ENCODE data around the gene FIGNL1.

Gene FIGNL1

DNA sequence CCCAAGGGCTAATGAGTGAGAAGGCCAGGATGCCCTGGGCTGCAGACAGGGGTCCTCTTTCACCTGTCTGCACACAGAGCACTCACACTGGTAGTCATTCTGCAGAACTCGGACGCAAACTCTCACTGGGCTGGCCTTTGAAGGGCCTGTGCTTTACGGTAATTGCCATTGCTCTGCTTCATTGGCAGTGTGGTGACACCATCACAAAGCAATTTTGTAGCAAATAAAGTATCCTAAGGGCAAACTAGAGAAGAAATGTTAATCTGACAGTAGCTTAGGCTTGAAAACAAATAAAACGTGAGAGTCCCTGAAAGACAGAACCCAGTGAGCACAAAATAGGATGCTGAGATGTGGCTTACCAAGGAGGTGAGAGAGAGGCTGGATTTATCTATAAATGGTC is 30.6 kb upstream of the FIGNL1 start:
- no peak for DNase-seq (ENCODE audit: low read depth)
- TF ChIP-seq, protein P1, sequence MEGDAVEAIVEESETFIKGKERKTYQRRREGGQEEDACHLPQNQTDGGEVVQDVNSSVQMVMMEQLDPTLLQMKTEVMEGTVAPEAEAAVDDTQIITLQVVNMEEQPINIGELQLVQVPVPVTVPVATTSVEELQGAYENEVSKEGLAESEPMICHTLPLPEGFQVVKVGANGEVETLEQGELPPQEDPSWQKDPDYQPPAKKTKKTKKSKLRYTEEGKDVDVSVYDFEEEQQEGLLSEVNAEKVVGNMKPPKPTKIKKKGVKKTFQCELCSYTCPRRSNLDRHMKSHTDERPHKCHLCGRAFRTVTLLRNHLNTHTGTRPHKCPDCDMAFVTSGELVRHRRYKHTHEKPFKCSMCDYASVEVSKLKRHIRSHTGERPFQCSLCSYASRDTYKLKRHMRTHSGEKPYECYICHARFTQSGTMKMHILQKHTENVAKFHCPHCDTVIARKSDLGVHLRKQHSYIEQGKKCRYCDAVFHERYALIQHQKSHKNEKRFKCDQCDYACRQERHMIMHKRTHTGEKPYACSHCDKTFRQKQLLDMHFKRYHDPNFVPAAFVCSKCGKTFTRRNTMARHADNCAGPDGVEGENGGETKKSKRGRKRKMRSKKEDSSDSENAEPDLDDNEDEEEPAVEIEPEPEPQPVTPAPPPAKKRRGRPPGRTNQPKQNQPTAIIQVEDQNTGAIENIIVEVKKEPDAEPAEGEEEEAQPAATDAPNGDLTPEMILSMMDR (IDR thresholded peaks at IDR 0.05; ENCODE audit: control insufficient read depth, insufficient read depth, low read depth, low read length, missing control alignments) = no peak
- no peak overlapping the region for H3K4me3 ChIP-seq (ENCODE audit: control insufficient read depth, low read depth, low read length)

DNA sequence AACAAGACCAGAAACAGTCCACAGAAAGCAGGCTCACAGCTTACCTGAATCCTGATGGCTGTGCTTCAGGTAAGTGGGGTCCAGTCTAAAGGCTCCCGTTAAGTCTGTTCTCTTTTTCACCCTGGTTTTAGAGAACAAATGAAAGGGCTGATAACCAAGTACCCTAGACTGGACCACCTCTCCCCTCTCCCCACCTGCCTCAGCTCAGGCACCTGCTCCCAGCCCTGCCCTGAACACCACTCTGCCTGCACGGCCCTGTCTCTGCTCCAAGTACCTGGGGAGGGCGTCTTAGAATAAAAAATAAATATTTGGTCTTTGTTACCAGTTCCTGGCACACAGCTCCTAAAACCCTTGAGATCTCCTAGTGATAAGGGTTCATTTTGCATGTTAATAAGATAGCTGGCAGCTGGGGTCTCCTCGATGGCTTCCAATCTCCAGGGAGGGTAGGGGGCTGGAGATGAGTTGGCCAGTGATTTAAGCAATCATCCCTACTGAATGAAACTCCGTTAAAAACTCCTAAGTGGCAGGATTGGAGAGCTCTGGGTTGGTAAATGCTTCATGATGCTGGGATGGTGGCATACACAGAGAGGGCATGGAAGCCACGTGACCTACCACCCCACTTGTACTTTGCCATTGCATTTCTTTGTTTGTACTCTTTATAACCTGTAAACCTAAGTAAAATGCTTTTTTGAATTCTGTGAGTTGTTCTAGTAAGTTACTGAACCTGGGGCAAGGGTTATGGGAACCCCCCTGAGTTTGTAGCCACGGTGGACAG is 29.8 kb upstream of the FIGNL1 start:
- DNase-seq (ENCODE audit: low read depth) = no peak
- H3K4me3 ChIP-seq (ENCODE audit: control insufficient read depth, low read depth, low read length) = no peak overlapping the region
- TF ChIP-seq, protein P1 (IDR thresholded peaks at IDR 0.05; ENCODE audit: control insufficient read depth, insufficient read depth, low read depth, low read length, missing control alignments) = no peak

DNA sequence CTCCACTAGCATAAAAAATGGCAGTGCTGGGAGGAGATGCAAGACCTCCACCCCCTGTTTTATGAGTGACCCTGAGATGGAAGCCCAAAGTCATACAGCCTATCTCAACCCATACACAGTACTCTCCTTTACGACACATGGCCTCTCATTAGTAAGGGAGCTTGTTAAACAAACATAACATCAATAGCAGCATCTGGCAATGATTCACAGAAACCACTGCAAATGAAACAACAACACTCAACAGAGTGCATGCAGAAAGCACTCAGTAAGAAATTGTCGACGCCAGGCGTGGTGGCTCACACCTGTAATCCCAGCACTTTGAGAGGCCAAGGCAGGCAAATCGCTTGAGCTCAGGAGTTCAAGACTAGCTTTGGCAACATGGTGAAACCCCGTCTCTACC is 27.5 kb upstream of the FIGNL1 start:
- no peak overlapping the region for H3K4me3 ChIP-seq (ENCODE audit: control insufficient read depth, low read depth, low read length)
- TF ChIP-seq, protein P1 (IDR thresholded peaks at IDR 0.05; ENCODE audit: control insufficient read depth, insufficient read depth, low read depth, low read length, missing control alignments) = no peak
- no peak for DNase-seq (ENCODE audit: low read depth)

DNA sequence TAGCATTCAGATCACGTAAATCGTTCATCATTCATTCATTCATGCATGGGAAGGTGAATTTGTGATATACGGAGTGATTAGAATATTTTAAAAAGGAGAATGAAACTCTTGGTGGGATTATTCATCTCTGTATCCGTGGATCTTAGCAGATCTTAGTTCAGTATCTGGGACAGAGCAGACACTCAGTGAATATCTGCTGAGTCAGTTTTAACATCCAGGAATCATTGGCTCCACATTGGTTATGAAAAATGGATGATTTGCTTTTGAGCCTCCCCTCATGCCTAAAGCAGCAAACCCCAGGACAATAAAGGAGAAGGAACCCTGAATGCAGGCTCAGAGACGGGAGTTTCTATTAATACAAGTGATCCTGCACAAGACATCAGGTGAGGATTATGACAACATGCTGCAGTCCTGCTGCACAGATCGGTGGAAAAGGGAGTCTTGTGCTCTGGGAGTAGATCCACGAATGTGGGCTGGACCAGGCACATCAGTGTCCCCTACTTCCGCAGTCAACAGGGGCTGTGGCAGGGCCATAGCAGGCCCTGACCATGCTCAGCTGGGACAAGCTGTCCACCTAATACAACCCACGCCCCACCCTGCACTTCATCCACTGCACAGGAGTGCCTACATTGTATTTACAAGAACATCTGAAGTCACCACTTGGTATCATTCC is 26.9 kb upstream of the FIGNL1 start:
- TF ChIP-seq, protein P1 (IDR thresholded peaks at IDR 0.05; ENCODE audit: control insufficient read depth, insufficient read depth, low read depth, low read length, missing control alignments) = no peak
- H3K4me3 ChIP-seq (ENCODE audit: control insufficient read depth, low read depth, low read length) = no peak overlapping the region
- no peak for DNase-seq (ENCODE audit: low read depth)

DNA sequence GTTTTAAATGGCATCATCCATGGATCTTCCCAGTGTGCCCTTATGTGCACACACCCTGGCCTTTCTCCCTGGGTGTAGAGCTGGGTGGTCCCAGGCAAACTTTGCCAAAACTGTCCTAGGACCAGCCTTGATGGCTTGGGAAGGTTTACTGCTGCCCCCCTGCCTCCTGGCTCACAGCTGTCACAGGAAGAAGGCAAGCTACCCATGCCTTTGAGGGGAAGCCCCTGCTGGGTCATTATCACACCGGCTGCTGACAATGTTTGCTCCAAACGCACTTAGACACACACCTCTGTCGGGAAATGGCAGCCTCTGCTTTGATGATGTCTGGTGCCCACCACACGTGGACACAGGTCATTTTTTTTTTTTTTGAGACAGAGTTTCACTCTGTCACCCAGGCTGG is 25.2 kb upstream of the FIGNL1 start:
- DNase-seq (ENCODE audit: low read depth) = no peak
- no peak overlapping the region for H3K4me3 ChIP-seq (ENCODE audit: control insufficient read depth, low read depth, low read length)
- TF ChIP-seq, protein P1 (IDR thresholded peaks at IDR 0.05; ENCODE audit: control insufficient read depth, insufficient read depth, low read depth, low read length, missing control alignments) = no peak

DNA sequence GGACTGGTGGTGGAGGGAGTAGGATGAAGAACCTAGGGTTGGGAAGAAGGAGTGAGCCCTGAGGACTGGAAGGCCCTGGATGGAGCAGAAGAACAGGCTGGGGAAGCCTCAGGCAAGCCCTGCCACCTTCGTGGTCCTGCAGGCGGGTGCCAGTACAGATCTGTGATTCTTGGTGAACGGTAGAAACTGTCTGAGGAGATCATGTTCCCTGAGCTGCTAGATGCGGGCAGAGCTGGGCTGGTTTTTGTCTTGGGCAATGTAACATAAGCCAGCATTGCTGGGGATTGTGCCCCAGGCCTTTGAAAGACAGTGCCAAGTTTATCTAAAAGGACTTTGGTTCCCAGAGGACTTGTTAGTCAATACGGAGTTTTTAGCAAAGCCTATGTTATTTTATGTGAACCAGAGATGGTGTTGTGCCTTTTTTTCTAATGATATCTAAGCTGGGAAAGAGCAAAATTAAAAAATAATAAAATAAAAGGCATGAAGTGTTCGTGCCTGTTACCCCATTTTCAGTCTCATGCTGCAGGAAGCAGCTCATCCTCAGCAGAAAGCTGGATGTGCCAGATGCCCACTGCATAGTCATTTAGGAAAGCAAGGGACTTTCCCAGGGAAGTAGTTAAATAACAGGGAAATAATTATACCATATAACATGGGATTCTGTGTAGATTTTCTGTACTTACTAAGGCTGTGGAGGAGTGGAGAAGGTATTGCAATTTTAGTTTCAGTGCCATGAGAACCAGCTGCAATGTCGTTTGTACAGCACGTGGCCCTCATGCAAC is 24.4 kb upstream of the FIGNL1 start:
- DNase-seq (ENCODE audit: low read depth) = no peak
- TF ChIP-seq, protein P1 (IDR thresholded peaks at IDR 0.05; ENCODE audit: control insufficient read depth, insufficient read depth, low read depth, low read length, missing control alignments) = no peak
- no peak overlapping the region for H3K4me3 ChIP-seq (ENCODE audit: control insufficient read depth, low read depth, low read length)
